Right renal pelvis (tissue), 4 donors: ENCODE results near the gene LGALS9B. TPM values are rescaled to one million over a fixed set of nuclear protein-coding genes. Genes with fewer than 3 reads are reported as not detected.
"Not testable (repeated sequence)": the region's sequence is repeated elsewhere in the genome, so short reads cannot be mapped to it uniquely, and the experiment has no call there.

Source experiments
- DNase-seq, 4 donors: peaks; one replicate each; pipeline ENCODE4 v3.0.0-alpha.2; 2013; ENCODE audit warnings: low read depth in 4 of 4, low spot score in 3 of 4, missing footprints in 1 of 4
- polyA plus RNA-seq, 4 donors: library from polyadenylated mRNA; unstranded; fragments of 120-200 nt; gene quantifications; one replicate each; pipeline ENCODE4 v1.2.1, GENCODE V29; 2013; ENCODE audit not compliant: insufficient read length in 4 of 4

Gene LGALS9B
- polyA plus RNA-seq, 4 donors: 0.15 TPM; not detected in 3

GRCh38 chr17:20469946-20470345 is 2.6 kb upstream of the LGALS9B start:
- not testable (repeated sequence) for DNase-seq

GRCh38 chr17:20469107-20469506 is 1.8 kb upstream of the LGALS9B start:
- not testable (repeated sequence) for DNase-seq

- not testable (repeated sequence) for DNase-seq
These were observed 340 bp downstream of the LGALS9B start for GRCh38 chr17:20466999-20467398.

- DNase-seq: not testable (repeated sequence)
These were observed 786 bp downstream of the LGALS9B start for GRCh38 chr17:20466553-20466952.

- not testable (repeated sequence) for DNase-seq
These were observed 1.8 kb downstream of the LGALS9B start for GRCh38 chr17:20465535-20465934.

GRCh38 chr17:20464854-20465414 is 2.4 kb downstream of the LGALS9B start:
- not testable (repeated sequence) for DNase-seq

- not testable (repeated sequence) for DNase-seq
These were observed 5.2 kb downstream of the LGALS9B start for GRCh38 chr17:20462158-20462557.

GRCh38 chr17:20457848-20458381 is 9.4 kb downstream of the LGALS9B start:
- not testable (repeated sequence) for DNase-seq

GRCh38 chr17:20455106-20455505 is 12.2 kb downstream of the LGALS9B start:
- DNase-seq: not testable (repeated sequence)

- not testable (repeated sequence) for DNase-seq
These were observed 13.4 kb downstream of the LGALS9B start for GRCh38 chr17:20453820-20454434.

GRCh38 chr17:20450852-20451251 is 16.5 kb downstream of the LGALS9B start:
- not testable (repeated sequence) for DNase-seq

GRCh38 chr17:20447534-20448321 is 19.6 kb downstream of the LGALS9B start:
- not testable (repeated sequence) for DNase-seq

- not testable (repeated sequence) for DNase-seq
These were observed 20.4 kb downstream of the LGALS9B start for GRCh38 chr17:20446895-20447294.

- not testable (repeated sequence) for DNase-seq
These were observed 22.6 kb downstream of the LGALS9B start for GRCh38 chr17:20444581-20445236.

- not testable (repeated sequence) for DNase-seq
These were observed 23.2 kb downstream of the LGALS9B start for GRCh38 chr17:20444173-20444572.

- DNase-seq: not testable (repeated sequence)
These were observed 23.7 kb downstream of the LGALS9B start for GRCh38 chr17:20443632-20444031.

- DNase-seq: not testable (repeated sequence)
These were observed 26.7 kb downstream of the LGALS9B start for GRCh38 chr17:20440665-20441064.

GRCh38 chr17:20435166-20435565 is 32.2 kb downstream of the LGALS9B start:
- DNase-seq: not testable (repeated sequence)

GRCh38 chr17:20433382-20433781 is 34.0 kb downstream of the LGALS9B start:
- DNase-seq: not testable (repeated sequence)

GRCh38 chr17:20427264-20427663 is 40.1 kb downstream of the LGALS9B start:
- DNase-seq: not testable (repeated sequence)

GRCh38 chr17:20422826-20423225 is 44.5 kb downstream of the LGALS9B start:
- DNase-seq: not testable (repeated sequence)
